ENCODE measurements around the gene MRPL17. TPM values are rescaled to one million over a fixed set of nuclear protein-coding genes. Genes with fewer than 3 reads are reported as not detected.

Gene MRPL17
- total and polyA plus RNA-seq, 10 of the 15 experiments (the other 5 are each of a cell fraction or from before 2014, with no cell fraction given): 60.3 to 171 (median 94.8) TPM

- TF ChIP-seq EP300 (IDR thresholded peaks at IDR 0.05; ENCODE audit: borderline replicate concordance in 1 of 2, control insufficient read depth in 1 of 2, low read depth in 2 of 2, low read length in 2 of 2) (no peak), SMC3 (IDR thresholded peaks at IDR 0.05; ENCODE audit: borderline replicate concordance, low read length) (peak; percentile 58; the same call in 1 of the 2 replicates), HCFC1 (IDR thresholded peaks at IDR 0.05; ENCODE audit: low read length) (no peak), ZNF622 (IDR thresholded peaks at IDR 0.05) (no peak), RAD51 (IDR thresholded peaks at IDR 0.05) (no peak; the same call in 1 of the 2 replicates), MEF2A (IDR thresholded peaks at IDR 0.05; ENCODE audit: insufficient read depth, low read depth, low read length) (no peak), MTA2 (IDR thresholded peaks at IDR 0.05; ENCODE audit: low read depth) (0 out of 2 replicates have a peak, but pooled peaks have one; percentile 34), PRDM15 (CRISPR knock-in tag; IDR thresholded peaks at IDR 0.05) (no peak), ZNF207 (IDR thresholded peaks at IDR 0.05; ENCODE audit: borderline replicate concordance) (no peak), MTA3 (IDR thresholded peaks at IDR 0.05; ENCODE audit: borderline replicate concordance, low read length) (no peak), SMARCA5 (IDR thresholded peaks at IDR 0.05) (no peak), IKZF2 (IDR thresholded peaks at IDR 0.05) (peak; percentile 63 to 69; a peak in 3 of 4 replicates), ZBTB4 (CRISPR knock-in tag; IDR thresholded peaks at IDR 0.05) (no peak), ATF7 (IDR thresholded peaks at IDR 0.05; ENCODE audit: low read depth) (no peak), YBX1 (IDR thresholded peaks at IDR 0.05) (no peak), NFYA (IDR thresholded peaks at IDR 0.05; ENCODE audit: borderline replicate concordance, low read depth, low read length) (no peak), ESRRA (IDR thresholded peaks at IDR 0.05; ENCODE audit: low read length) (peak; percentile 97), POLR2A (IDR thresholded peaks at IDR 0.05; ENCODE audit: low read depth, low read length) (no peak), SREBF2 (IDR thresholded peaks at IDR 0.05; ENCODE audit: low read length) (no peak), IRF5 (IDR thresholded peaks at IDR 0.05; ENCODE audit: borderline replicate concordance) (no peak), IKZF1 (conservative IDR thresholded peaks at IDR 0.05) (peak; percentile 60; the same call in 1 of the 2 replicates), BCL11A (IDR thresholded peaks at IDR 0.05; ENCODE audit: low read depth, low read length) (no peak), BCL3 (IDR thresholded peaks at IDR 0.05; ENCODE audit: borderline replicate concordance, insufficient read depth, low read depth, low read length, poor library complexity, severe bottlenecking) (no peak)
Observed at GRCh38 chr11:6667733-6668374, 15.3 kb downstream of the MRPL17 start (continued).

Measured in GM12878 (cell line).